Fibroblast of gingiva (primary cell): Measurements from ENCODE around the gene ACAA1.
"Not testable (repeated sequence)": the region's sequence is repeated elsewhere in the genome, so short reads cannot be mapped to it uniquely, and the experiment has no call there.

ENCODE experiments used
- DNase-seq: peaks from one replicate; pipeline ENCODE4 v3.0.0-alpha.2; 2011; ENCODE audit warnings: low read depth

Gene ACAA1

GRCh38 chr3:38101811-38102443, 35.0 kb downstream of the ACAA1 start:
- no peak for DNase-seq

- no peak for DNase-seq
Measured at GRCh38 chr3:38100498-38100897, 36.4 kb downstream of the ACAA1 start.

- DNase-seq: no peak
Measured at GRCh38 chr3:38099518-38099917, 37.4 kb downstream of the ACAA1 start.

- no peak for DNase-seq
Measured at GRCh38 chr3:38098376-38098723, 38.6 kb downstream of the ACAA1 start.

GRCh38 chr3:38097446-38098375, 39.2 kb downstream of the ACAA1 start:
- DNase-seq: no peak

- no peak for DNase-seq
Measured at GRCh38 chr3:38095669-38096483, 41.1 kb downstream of the ACAA1 start.

GRCh38 chr3:38094999-38095398, 41.9 kb downstream of the ACAA1 start:
- no peak for DNase-seq

GRCh38 chr3:38090453-38090852, 46.5 kb downstream of the ACAA1 start:
- DNase-seq: no peak

GRCh38 chr3:38089163-38089562, 47.8 kb downstream of the ACAA1 start:
- DNase-seq: no peak

GRCh38 chr3:38088126-38089078, 48.5 kb downstream of the ACAA1 start:
- DNase-seq: no peak

GRCh38 chr3:38087278-38087677, 49.6 kb downstream of the ACAA1 start:
- not testable (repeated sequence) for DNase-seq

- no peak for DNase-seq
Measured at GRCh38 chr3:38086496-38086895, 50.4 kb downstream of the ACAA1 start.

- DNase-seq: no peak
Measured at GRCh38 chr3:38085943-38086324, 51.0 kb downstream of the ACAA1 start.

- DNase-seq: no peak
Measured at GRCh38 chr3:38085311-38085942, 51.5 kb downstream of the ACAA1 start.

GRCh38 chr3:38084334-38085310, 52.3 kb downstream of the ACAA1 start:
- peak; percentile 29 for DNase-seq

GRCh38 chr3:38083871-38084333, 53.0 kb downstream of the ACAA1 start:
- DNase-seq: no peak

- not testable (repeated sequence) for DNase-seq
Measured at GRCh38 chr3:38083254-38083653, 53.7 kb downstream of the ACAA1 start.

GRCh38 chr3:38082296-38082695, 54.6 kb downstream of the ACAA1 start:
- DNase-seq: not testable (repeated sequence)

GRCh38 chr3:38077073-38077472, 59.9 kb downstream of the ACAA1 start:
- not testable (repeated sequence) for DNase-seq
